HG02884 (cell line): ENCODE data around the gene IL4I1.
"Not testable (repeated sequence)": the region's sequence is repeated elsewhere in the genome, so short reads cannot be mapped to it uniquely, and the experiment has no call there.

ENCODE experiments used
- ATAC-seq: cut with Tn5 transposase; IDR thresholded peaks from one replicate; pipeline ENCODE4 v1.9.1; 2021; ENCODE audit warnings: mild to moderate bottlenecking, moderate library complexity; ENCODE audit not compliant: unreplicated experiment

IL4I1 gene, protein sequence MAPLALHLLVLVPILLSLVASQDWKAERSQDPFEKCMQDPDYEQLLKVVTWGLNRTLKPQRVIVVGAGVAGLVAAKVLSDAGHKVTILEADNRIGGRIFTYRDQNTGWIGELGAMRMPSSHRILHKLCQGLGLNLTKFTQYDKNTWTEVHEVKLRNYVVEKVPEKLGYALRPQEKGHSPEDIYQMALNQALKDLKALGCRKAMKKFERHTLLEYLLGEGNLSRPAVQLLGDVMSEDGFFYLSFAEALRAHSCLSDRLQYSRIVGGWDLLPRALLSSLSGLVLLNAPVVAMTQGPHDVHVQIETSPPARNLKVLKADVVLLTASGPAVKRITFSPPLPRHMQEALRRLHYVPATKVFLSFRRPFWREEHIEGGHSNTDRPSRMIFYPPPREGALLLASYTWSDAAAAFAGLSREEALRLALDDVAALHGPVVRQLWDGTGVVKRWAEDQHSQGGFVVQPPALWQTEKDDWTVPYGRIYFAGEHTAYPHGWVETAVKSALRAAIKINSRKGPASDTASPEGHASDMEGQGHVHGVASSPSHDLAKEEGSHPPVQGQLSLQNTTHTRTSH

DNA sequence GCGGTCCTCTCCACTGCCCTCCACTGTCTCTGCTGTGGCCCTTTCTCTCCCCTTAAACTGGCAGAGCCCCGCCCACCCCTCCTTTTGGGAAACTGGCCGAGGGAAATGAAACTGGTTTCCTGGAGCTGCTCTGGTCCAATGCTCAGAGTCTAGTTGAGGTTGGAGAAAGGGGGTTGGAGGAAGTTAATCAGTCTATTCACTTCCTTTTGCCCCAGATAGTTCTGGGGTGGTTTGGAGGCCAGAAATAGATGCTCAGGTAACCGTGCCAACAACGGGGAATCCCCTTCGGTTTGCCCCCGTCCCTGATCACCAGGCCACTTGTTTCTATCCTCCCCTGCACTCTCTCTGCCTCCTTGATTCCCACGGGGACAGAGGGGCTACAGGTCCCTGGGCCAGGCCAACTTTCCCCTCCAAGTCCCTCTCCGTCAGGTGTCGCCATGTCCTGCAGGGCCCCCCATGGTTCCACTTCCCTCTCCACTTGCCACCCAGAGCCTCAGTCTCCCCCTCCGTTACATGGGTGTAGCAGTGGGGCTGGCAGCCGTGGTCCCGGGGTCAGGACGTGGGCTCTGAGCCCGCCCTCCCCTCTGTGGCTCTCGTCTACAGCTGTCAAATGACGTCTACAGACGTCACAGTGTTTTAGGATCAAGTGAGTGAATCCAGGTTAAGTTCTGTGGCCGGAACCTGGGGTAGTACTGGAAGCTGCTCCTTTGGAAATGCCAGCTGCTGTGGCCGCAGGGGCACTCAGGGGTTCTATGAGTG, at the start of gene IL4I1:
Gene IL4I1 (minus strand): TSS at position 25 of the 759 bp plus-strand sequence. CDS start 727 bp downstream, outside the sequence.
- ATAC-seq, result no peak

DNA sequence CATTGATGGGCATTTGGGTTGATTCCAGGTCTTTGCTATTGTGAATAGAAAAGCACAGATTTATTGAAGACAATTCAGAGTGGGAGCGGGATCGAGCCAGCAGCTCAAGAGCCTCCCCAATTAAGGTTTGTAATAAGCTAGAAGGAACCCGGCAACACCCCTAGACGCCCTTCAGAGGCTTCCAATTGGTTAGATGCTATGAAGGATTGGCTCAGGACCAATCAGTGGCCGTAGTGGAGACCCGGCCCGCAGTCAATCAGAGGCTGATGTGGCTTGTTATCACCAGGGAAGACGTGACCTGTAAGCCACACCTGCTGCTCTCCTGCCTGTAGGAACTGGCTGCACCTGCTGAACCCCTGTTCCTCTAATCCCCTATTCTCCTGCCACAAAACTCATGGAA, 49.7 kb upstream of the IL4I1 start:
- ATAC-seq, result no peak

DNA sequence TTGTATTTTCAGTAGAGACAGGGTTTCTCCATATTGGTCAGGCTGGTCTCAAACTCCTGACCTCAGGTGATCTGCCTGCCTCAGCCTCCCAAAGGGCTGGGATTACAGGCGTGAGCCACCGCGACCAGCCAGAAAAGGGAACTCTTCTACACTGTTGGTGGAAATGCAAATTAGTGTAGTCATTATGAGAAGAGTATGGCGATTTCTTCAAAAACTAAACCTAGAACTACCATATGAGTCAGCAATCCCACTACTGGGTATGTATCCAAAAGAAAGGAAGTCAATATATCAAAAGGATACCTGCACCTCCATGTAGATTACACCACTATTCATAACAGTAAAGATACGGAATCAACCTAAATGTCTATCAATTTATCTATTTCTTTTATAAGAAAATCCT, 47.9 kb upstream of the IL4I1 start:
- not testable (repeated sequence) for ATAC-seq

GRCh38 chr19:49940482-49940791, 43.8 kb upstream of the IL4I1 start:
- no peak for ATAC-seq

- no peak for ATAC-seq
These were observed 43.2 kb upstream of the IL4I1 start for GRCh38 chr19:49939721-49940481.

GRCh38 chr19:49938662-49939061, 42.0 kb upstream of the IL4I1 start:
- ATAC-seq, result no peak

DNA sequence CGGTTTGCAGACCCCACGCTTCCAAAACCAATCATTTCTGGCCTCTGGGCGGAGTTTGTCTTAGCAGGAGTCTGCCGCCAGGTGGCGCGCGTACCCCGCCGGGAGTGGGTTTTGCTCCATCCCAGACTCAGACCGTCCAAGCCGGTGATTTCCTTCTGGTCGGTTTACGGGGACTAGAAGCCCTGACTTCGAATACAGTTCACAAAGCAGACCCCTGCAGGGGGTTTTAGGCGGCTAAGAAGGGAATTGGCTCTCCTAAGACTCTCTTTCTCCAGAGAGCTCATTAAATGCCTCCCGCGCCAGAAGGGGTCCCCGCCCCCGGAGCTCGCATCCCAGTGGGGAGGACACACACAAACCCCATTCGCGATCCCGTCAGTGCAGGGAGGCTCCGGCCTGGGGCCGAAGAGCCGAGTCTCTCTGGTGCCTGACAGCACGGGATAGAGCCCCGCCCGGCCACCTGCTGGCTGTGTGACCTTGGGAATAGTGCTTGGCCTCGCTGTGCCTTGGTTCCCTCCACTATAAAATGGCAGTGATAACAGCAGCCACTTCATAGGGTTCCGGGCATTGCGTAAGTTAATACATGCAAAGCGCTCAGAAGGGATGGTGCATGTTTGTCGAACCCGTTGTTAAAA, 41.2 kb upstream of the IL4I1 start:
- ATAC-seq, result no peak

GRCh38 chr19:49936549-49936948, 39.9 kb upstream of the IL4I1 start:
- no peak for ATAC-seq

GRCh38 chr19:49933643-49934042, 37.0 kb upstream of the IL4I1 start:
- ATAC-seq, result no peak

- ATAC-seq, result no peak
These were observed 36.0 kb upstream of the IL4I1 start for GRCh38 chr19:49932731-49933131.

DNA sequence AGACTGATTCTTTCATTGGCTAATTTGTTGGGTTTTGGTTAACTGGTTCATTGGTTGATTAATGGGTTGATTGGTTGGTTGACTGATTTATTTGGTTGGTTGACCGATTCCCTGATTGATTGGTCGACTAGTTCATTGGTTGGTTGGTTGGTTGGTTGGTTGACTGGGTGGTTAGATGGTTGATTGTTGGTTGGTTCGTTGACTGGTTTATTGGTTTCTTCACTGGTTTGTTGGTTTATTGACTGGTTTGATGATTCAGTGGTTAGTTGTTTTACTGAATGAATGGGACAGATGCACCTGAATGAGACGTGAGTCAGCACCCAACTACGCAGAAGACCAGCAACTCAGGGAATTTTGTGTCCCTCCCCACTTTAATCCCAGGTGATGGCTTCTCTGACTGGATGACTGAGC, 35.4 kb upstream of the IL4I1 start:
- ATAC-seq, result no peak

GRCh38 chr19:49931293-49932040, 34.8 kb upstream of the IL4I1 start:
- ATAC-seq, result no peak

DNA sequence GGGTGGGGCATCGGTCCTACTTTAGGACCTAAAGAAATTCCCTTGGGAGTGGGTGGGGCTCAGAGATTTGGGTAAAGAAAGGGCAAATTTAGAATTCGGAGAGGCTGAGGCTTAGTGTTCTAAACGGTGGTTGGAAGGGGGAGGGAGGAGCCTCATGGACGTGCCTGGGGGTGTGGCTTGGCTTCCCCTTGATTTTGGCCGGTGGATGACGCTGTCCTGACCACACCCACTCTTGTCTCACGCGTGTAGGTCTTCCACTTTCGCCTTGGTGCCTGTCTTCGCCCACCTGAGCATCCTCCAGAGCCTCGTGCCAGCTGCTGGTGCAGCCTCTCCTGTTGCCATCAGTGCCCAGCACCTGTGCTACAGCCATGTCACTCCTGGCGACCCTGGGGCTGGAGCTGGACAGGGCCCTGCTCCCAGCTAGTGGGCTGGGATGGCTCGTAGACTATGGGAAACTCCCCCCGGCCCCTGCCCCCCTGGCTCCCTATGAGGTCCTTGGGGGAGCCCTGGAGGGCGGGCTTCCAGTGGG, 33.9 kb upstream of the IL4I1 start:
- no peak for ATAC-seq

GRCh38 chr19:49929611-49930482, 33.2 kb upstream of the IL4I1 start:
- ATAC-seq, result peak; percentile 48

GRCh38 chr19:49929121-49929610, 32.5 kb upstream of the IL4I1 start, which contains the start of the genes ATF5 and NUP62:
ATF5 (plus strand) TSS chr19:49929205; CDS start chr19:49930851, 1,646 bp downstream.
NUP62 (minus strand) TSS chr19:49929504; CDS start chr19:49909807, 19,697 bp downstream.
- ATAC-seq, result peak; percentile 35

DNA sequence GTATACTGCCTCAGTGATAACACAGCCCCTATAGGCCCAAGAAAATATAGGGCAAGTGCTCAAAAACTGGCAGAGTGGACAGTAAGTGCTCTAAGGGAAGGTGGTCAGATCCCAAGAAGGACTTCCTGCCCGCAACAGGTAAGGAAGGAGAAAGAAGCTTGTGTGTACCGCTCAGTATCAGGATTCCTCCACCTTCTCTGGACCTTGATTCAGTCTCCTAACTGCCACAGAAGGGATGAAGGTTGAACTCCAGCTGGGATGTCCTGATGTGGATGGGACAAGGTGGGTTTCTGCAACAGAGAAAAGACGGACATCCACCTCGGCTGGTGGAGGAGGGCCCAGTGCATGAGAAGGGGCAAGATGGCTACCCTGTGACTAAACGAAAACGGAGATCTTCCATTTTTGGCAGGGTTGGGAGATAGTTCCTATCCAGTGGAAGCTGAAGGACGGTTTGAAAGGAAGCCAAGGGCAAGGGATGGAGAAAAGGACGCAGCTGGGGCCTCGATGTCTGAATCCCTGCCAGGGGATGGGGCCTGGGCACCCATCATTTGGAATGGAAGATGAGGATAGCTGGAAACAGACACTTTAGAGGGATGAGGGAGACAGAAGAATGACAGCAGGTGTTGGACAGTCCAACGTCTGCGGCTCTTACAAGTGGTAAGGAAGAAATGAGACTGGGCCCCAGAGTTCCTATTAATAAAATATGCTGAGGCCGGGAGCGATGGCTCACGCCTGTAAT, 31.0 kb upstream of the IL4I1 start:
- ATAC-seq, result no peak

GRCh38 chr19:49926515-49926914, 29.8 kb upstream of the IL4I1 start:
- ATAC-seq, result no peak

GRCh38 chr19:49925486-49925885, 28.8 kb upstream of the IL4I1 start:
- ATAC-seq, result no peak
